ENCODE data around the gene CYTH3.

DNA sequence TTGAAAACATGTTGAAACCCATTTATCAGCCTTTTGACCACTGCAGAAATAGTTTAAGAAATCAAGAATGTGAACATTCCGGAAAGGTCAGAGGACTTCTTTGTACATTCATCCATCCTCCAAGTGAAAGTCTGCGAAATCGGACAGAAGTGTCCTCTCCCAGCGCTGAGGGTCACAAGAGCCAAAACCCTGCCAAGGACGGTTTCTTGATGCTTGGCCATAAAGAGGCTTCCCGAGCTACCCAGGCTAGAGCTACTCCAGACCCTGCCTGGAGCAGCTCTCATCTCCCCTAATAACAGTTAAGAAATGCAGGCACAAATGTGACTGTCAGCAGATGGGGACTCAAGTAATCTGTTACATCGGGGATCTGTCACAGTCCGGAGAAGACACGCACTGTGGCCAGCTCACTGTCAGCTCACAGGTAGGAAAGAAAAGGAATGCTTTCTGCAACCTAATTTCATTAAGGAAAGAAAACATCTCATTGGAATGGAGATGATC, 4.5 kb upstream of the CYTH3 start:
- TF ChIP-seq CTCF (IDR thresholded peaks at IDR 0.05) (no peak), POLR2A (IDR thresholded peaks at IDR 0.05) (no peak)
